ENCODE results near the gene MAGEA2B. TPM values are rescaled to one million over a fixed set of nuclear protein-coding genes. Genes with fewer than 3 reads are reported as not detected.

Gene MAGEA2B
- total and polyA plus RNA-seq, 9 of the 15 experiments (the other 6 are each of a cell fraction or from before 2014, with no cell fraction given) = 1.9 to 53.3 (median 10.0) TPM

- peak; percentile 75 to 91 (median 80) for DNase-seq (ENCODE audit: extremely low read depth in 1 of 4, low spot score in 3 of 4)
- Histone ChIP-seq H3K4me2 (ENCODE audit: insufficient read depth, low read length) (peak within 1 kb of the TSS; percentile 92), H3K79me2 (ENCODE audit: control insufficient read depth, insufficient read depth, low read length) (peaks cover 48% of the 10 kb centered on the region), H3K9ac (ENCODE audit: insufficient read depth in 1 of 2, low read depth in 2 of 2, low read length in 2 of 2) (peak within 1 kb of the TSS; percentile 89 to 95), H3K36me3 (ENCODE audit: control insufficient read depth, insufficient read depth, low read length) (peaks cover 30% of the 10 kb centered on the region), H4K20me1 (replicated peaks; ENCODE audit: control insufficient read depth, insufficient read depth, low read length) (no peaks in the 10 kb centered on the region), H3K9me1 (ENCODE audit: control insufficient read depth, insufficient read depth, low read length) (no peaks in the 10 kb centered on the region), H2AFZ (ENCODE audit: low read depth, low read length) (peak within 1 kb of the TSS; percentile 69), H3K4me1 (replicated peaks in 1 of 2; ENCODE audit: control insufficient read depth in 2 of 2, insufficient read depth in 2 of 2, low read length in 2 of 2) (peaks cover 0 to 5% of the 10 kb centered on the region in 2 experiments; a peak in 2 of 5 replicates), H3K27ac (ENCODE audit: extremely low read depth, low read depth, low read length) (peak within 1 kb of the TSS; percentile 79), H3K9me3 (replicated peaks; ENCODE audit: control insufficient read depth, insufficient read depth, low read depth, low read length) (no peaks in the 10 kb centered on the region), H3K4me3 (peak within 1 kb of the TSS; percentile 77), H3K27me3 (ENCODE audit: control insufficient read depth in 2 of 2, insufficient read depth in 2 of 2, low read length in 2 of 2) (no peaks in the 10 kb centered on the region)
- no TSS peak for BruUV-seq (replicated peaks)
- intact Hi-C loops (cut with micrococcal nuclease) = no loop called here
- peak; percentile 92 for ATAC-seq
- 3% methylated on average over 7 of the region's 21 CpGs for WGBS (ENCODE audit: insufficient coverage, low coverage, missing lambda C conversion rate)
- ChIA-PET CTCF (ENCODE audit: low intra/inter-chr PET ratio) (no interaction called here), POLR2A (interaction anchor here (0.6 to 0.7 kb wide), 2 partner anchors 899 to 1818 kb away, joined by 3 read pairs; no protein-coding TSS in a partner anchor)
- in situ Hi-C loops (cut with MboI) = no loop called here
- FAIRE-seq = peak; percentile 78
- TF ChIP-seq TRIM24 (IDR thresholded peaks at IDR 0.05) = no peak
- peak; percentile 87 for TF ChIP-seq NR2C2 (CRISPR knock-in tag; IDR thresholded peaks at IDR 0.05)
- TF ChIP-seq NR2C2 (tag; IDR thresholded peaks at IDR 0.05) = peak; percentile 95
- no peak for TF ChIP-seq TRIM25 (IDR thresholded peaks at IDR 0.05; ENCODE audit: borderline replicate concordance)
- no peak for TF ChIP-seq ZNF57 (CRISPR knock-in tag; IDR thresholded peaks at IDR 0.05)
- no peak for TF ChIP-seq ZNF311 (CRISPR knock-in tag; IDR thresholded peaks at IDR 0.05)
- peak; percentile 58 for TF ChIP-seq PHF20 (IDR thresholded peaks at IDR 0.05; ENCODE audit: partially characterized antibody)
- peak; percentile 80 for TF ChIP-seq USF1 (CRISPR knock-in tag; IDR thresholded peaks at IDR 0.05)
- peak; percentile 87 for TF ChIP-seq C11orf30 (IDR thresholded peaks at IDR 0.05; ENCODE audit: low read depth)
- TF ChIP-seq, protein P1, sequence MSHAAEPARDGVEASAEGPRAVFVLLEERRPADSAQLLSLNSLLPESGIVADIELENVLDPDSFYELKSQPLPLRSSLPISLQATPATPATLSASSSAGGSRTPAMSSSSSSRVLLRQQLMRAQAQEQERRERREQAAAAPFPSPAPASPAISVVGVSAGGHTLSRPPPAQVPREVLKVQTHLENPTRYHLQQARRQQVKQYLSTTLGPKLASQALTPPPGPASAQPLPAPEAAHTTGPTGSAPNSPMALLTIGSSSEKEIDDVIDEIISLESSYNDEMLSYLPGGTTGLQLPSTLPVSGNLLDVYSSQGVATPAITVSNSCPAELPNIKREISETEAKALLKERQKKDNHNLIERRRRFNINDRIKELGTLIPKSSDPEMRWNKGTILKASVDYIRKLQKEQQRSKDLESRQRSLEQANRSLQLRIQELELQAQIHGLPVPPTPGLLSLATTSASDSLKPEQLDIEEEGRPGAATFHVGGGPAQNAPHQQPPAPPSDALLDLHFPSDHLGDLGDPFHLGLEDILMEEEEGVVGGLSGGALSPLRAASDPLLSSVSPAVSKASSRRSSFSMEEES (CRISPR knock-in tag; IDR thresholded peaks at IDR 0.05) = 0 out of 2 replicates have a peak, but pooled peaks have one; percentile 1
- TF ChIP-seq HCFC1 (IDR thresholded peaks at IDR 0.05; ENCODE audit: low read depth, low read length) = peak; percentile 73
- peak; percentile 79 for TF ChIP-seq TAF1 (IDR thresholded peaks at IDR 0.05; ENCODE audit: control insufficient read depth, extremely low read depth, insufficient read depth, low read length, severe bottlenecking)
- TF ChIP-seq MTA1 (IDR thresholded peaks at IDR 0.05; ENCODE audit: borderline replicate concordance) = peak; percentile 83; the same call in 1 of the 2 replicates
- TF ChIP-seq, protein P2, sequence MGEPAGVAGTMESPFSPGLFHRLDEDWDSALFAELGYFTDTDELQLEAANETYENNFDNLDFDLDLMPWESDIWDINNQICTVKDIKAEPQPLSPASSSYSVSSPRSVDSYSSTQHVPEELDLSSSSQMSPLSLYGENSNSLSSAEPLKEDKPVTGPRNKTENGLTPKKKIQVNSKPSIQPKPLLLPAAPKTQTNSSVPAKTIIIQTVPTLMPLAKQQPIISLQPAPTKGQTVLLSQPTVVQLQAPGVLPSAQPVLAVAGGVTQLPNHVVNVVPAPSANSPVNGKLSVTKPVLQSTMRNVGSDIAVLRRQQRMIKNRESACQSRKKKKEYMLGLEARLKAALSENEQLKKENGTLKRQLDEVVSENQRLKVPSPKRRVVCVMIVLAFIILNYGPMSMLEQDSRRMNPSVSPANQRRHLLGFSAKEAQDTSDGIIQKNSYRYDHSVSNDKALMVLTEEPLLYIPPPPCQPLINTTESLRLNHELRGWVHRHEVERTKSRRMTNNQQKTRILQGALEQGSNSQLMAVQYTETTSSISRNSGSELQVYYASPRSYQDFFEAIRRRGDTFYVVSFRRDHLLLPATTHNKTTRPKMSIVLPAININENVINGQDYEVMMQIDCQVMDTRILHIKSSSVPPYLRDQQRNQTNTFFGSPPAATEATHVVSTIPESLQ (CRISPR knock-in tag; IDR thresholded peaks at IDR 0.05) = no peak
These were observed 19.0 kb downstream of the MAGEA2B start, which contains the start of the genes CSAG1 and MAGEA12 for GRCh38 chrX:152733261-152733975. CSAG1 (minus strand) TSS chrX:152733721; CDS start chrX:152732460, 1,261 bp downstream. MAGEA12 (plus strand) TSS chrX:152733757; CDS start chrX:152736162, 2,405 bp downstream.

Measured in K562 (cell line).